ENCODE data around the gene C4B. TPM values are rescaled to one million over a fixed set of nuclear protein-coding genes. Genes with fewer than 3 reads are reported as not detected.
"Not testable (repeated sequence)": the region's sequence is repeated elsewhere in the genome, so short reads cannot be mapped to it uniquely, and the experiment has no call there.

The C4B gene
- polyA plus RNA-seq, 4 donors, result 9.6 to 87.6 (median 26.6) TPM

DNA sequence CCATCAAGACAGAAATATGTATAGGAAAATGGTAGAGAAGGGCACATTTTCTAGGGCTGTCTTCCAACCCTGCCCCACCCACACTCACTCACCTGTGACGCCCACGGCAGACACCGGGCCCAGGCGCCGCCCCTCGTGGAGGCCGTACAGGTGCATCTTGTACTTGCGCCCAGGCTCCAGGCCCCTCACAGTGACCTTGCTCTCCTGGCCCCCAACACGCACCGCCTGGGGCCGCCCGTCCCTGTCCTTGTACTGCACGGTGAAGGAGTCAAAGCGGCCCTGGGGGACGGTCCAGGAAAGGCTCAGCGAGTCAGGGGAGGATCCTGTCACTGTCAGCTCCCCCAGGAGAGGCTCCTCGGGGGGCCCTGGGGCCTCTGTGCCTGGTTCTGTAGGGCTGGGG is 43.4 kb downstream of the C4B start:
- Histone ChIP-seq H3K4me1 (ENCODE audit: control insufficient read depth in 3 of 3, insufficient read depth in 2 of 3, low read depth in 1 of 3, low read length in 2 of 3) (no peaks in the 10 kb centered on the region), H3K27me3 (ENCODE audit: control insufficient read depth in 3 of 3, insufficient read depth in 3 of 3, low read length in 3 of 3) (no peaks in the 10 kb centered on the region), H3K36me3 (ENCODE audit: control insufficient read depth in 3 of 3, insufficient read depth in 2 of 3, low read depth in 1 of 3, low read length in 3 of 3) (peaks cover 0 to 20% (median 0%) of the 10 kb centered on the region in 3 donors), H3K27ac (ENCODE audit: low read depth in 1 of 3, low read length in 2 of 3) (no peak overlapping the region), H3K4me3 (ENCODE audit: low read depth in 1 of 3, low read length in 3 of 3) (no peak overlapping the region), H3K9me3 (ENCODE audit: control insufficient read depth in 2 of 2, insufficient read depth in 1 of 2, low read depth in 1 of 2, low read length in 1 of 2) (no peaks in the 10 kb centered on the region)
- FAIRE-seq (no peak), DNase-seq (no peak)
- WGBS, 3 donors, result 81 to 89% (median 84%) methylated on average over 17 of the region's 17 CpGs

DNA sequence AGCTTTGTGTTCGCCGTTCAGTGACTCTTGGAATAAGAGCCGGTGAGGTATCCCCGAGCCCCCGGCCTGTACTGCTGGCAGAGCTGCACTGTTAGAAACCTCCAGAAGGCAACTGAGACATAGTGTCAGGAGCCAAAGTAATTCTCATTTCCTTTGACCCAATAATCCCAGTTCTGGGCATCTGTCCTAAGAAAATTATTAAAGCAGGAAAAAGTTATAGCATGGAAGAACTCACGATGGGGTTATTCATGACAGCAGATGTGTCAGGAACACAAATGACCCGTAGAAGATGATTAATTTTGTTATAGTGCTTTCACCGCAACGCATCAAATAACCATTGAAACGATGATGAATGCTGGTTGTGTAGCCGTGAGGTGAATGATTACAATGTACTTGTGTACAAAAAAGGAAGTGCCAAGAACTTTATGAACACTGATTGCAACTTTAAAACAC is 43.9 kb downstream of the C4B start:
- Histone ChIP-seq H3K27ac (ENCODE audit: low read depth in 1 of 3, low read length in 2 of 3) (no peak overlapping the region), H3K4me3 (ENCODE audit: low read depth in 1 of 3, low read length in 3 of 3) (no peak overlapping the region), H3K36me3 (ENCODE audit: control insufficient read depth in 3 of 3, insufficient read depth in 2 of 3, low read depth in 1 of 3, low read length in 3 of 3) (peaks cover 0 to 20% (median 0%) of the 10 kb centered on the region in 3 donors), H3K9me3 (ENCODE audit: control insufficient read depth in 2 of 2, insufficient read depth in 1 of 2, low read depth in 1 of 2, low read length in 1 of 2) (no peaks in the 10 kb centered on the region), H3K4me1 (ENCODE audit: control insufficient read depth in 3 of 3, insufficient read depth in 2 of 3, low read depth in 1 of 3, low read length in 2 of 3) (no peaks in the 10 kb centered on the region), H3K27me3 (ENCODE audit: control insufficient read depth in 3 of 3, insufficient read depth in 3 of 3, low read length in 3 of 3) (no peaks in the 10 kb centered on the region)
- no peak for FAIRE-seq
- 79 to 87% (median 82%) methylated on average over 11 of the region's 11 CpGs for WGBS, 3 donors
- DNase-seq, result no peak

DNA sequence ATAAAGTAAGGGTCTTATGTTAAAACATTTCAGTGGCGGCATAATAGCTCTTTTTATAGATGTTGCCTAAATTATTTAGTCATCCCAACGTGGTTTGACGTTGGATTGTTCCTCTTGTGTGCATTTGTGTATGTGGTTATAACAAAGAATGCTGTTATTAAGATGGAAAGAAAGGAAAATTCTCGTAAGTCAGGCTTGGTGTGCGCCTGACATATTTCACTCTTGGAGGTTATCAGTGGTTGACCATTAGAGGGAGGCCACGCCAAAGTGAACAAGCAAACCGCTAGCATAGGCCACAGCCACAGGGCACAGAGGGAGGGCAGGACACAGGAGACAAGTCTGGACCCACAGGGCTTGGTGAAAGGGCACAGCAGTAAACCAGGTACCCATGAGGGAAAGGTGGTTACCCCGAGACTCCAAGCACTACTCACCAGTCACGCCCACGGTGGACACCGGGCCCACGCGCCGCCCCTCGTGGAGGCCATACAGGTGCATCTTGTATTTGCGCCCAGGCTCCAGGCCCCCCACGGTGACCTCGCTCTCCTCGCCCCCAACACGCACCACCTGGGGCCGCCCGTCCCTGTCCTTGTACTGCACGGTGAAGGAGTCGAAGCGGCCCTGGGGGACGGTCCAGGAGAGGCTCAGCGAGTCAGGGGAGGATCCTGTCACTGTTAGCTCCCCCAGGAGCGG is 46.5 kb downstream of the C4B start:
- Histone ChIP-seq H3K9me3 (ENCODE audit: control insufficient read depth in 2 of 2, insufficient read depth in 1 of 2, low read depth in 1 of 2, low read length in 1 of 2) (no peaks in the 10 kb centered on the region), H3K27ac (ENCODE audit: low read depth in 1 of 3, low read length in 2 of 3) (no peak overlapping the region), H3K27me3 (ENCODE audit: control insufficient read depth in 3 of 3, insufficient read depth in 3 of 3, low read length in 3 of 3) (no peaks in the 10 kb centered on the region), H3K4me1 (ENCODE audit: control insufficient read depth in 3 of 3, insufficient read depth in 2 of 3, low read depth in 1 of 3, low read length in 2 of 3) (no peaks in the 10 kb centered on the region), H3K36me3 (ENCODE audit: control insufficient read depth in 3 of 3, insufficient read depth in 2 of 3, low read depth in 1 of 3, low read length in 3 of 3) (peaks cover 0 to 23% (median 0%) of the 10 kb centered on the region in 3 donors), H3K4me3 (ENCODE audit: low read depth in 1 of 3, low read length in 3 of 3) (no peak overlapping the region)
- FAIRE-seq (no peak), DNase-seq (no peak)
- 88 to 92% (median 89%) methylated on average over 16 to 28 of the region's 28 CpGs for WGBS, 3 donors

DNA sequence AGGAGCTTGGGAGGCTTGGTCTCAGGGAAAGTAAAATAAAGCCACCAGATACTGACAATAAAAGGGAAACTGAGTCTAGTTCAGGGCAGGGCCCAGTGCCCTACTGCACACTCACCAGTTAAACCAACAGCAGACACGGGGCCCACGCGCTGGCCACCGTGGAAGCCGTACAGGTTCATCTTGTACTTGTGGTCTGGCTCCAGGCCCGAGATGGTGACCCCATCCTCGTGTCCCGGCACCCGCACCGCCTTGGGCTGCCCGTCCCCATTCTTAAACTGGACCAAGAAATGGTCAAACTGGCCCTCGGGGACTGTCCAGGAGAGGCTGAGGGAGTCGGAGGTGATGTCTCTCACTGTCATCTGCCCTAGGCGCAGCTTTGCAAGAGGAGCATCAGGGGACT is 50.1 kb downstream of the C4B start:
- FAIRE-seq, result no peak
- Histone ChIP-seq H3K27ac (ENCODE audit: low read depth in 1 of 3, low read length in 2 of 3) (no peak overlapping the region), H3K9me3 (ENCODE audit: control insufficient read depth in 2 of 2, insufficient read depth in 1 of 2, low read depth in 1 of 2, low read length in 1 of 2) (no peaks in the 10 kb centered on the region), H3K4me1 (ENCODE audit: control insufficient read depth in 3 of 3, insufficient read depth in 2 of 3, low read depth in 1 of 3, low read length in 2 of 3) (no peaks in the 10 kb centered on the region), H3K36me3 (ENCODE audit: control insufficient read depth in 3 of 3, insufficient read depth in 2 of 3, low read depth in 1 of 3, low read length in 3 of 3) (peaks cover 0 to 33% (median 3%) of the 10 kb centered on the region in 3 donors), H3K4me3 (ENCODE audit: low read depth in 1 of 3, low read length in 3 of 3) (no peak overlapping the region), H3K27me3 (ENCODE audit: control insufficient read depth in 3 of 3, insufficient read depth in 3 of 3, low read length in 3 of 3) (no peaks in the 10 kb centered on the region)
- DNase-seq, result no peak
- WGBS, 3 donors, result 92 to 94% (median 94%) methylated on average over 14 of the region's 14 CpGs

DNA sequence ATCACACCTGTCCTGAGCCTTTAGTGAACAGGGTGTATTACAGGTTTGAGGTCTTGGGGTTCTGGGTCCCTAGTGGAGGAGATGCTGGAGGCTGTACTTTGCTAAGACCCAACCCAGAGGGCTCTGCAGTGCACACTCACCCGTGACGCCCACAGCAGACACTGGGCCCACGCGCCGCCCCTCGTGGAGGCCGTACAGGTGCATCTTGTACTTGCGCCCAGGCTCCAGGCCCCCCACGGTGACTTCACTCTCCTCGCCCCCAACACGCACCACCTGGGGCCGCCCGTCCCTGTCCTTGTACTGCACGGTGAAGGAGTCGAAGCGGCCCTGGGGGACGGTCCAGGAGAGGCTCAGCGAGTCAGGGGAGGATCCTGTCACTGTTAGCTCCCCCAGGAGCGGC is 52.9 kb downstream of the C4B start:
- not testable (repeated sequence) for H3K27ac ChIP-seq (ENCODE audit: low read depth in 1 of 3, low read length in 2 of 3); FAIRE-seq; H3K9me3 ChIP-seq (ENCODE audit: control insufficient read depth in 2 of 2, insufficient read depth in 1 of 2, low read depth in 1 of 2, low read length in 1 of 2); H3K27me3 ChIP-seq (ENCODE audit: control insufficient read depth in 3 of 3, insufficient read depth in 3 of 3, low read length in 3 of 3); H3K4me3 ChIP-seq (ENCODE audit: low read depth in 1 of 3, low read length in 3 of 3); DNase-seq; H3K4me1 ChIP-seq (ENCODE audit: control insufficient read depth in 3 of 3, insufficient read depth in 2 of 3, low read depth in 1 of 3, low read length in 2 of 3)
- WGBS, 3 donors, result 81 to 95% (median 93%) methylated on average over 16 to 19 of the region's 19 CpGs
- peaks cover 0 to 27% (median 3%) of the 10 kb centered on the region in 3 donors for H3K36me3 ChIP-seq (ENCODE audit: control insufficient read depth in 3 of 3, insufficient read depth in 2 of 3, low read depth in 1 of 3, low read length in 3 of 3)

DNA sequence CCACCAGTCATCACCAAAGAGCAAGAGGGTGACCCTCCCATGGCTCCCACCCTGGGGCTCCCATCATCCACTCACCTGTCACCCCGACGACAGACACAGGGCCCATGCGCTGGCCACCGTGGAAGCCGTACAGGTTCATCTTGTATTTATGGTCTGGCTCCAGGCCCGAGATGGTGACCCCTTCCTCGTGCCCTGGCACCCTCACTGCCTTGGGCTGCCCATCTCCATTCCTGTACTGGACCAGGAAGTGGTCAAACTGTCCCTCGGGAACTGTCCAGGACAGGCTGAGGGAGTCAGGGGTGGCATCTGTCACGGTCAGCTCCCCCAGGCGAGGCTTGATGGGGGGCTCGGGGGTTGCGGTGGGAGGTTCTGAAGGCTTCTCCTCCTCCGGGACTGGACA is 53.7 kb downstream of the C4B start:
- WGBS, 3 donors, result 82 to 93% (median 88%) methylated on average over 12 to 13 of the region's 13 CpGs
- not testable (repeated sequence) for H3K27me3 ChIP-seq (ENCODE audit: control insufficient read depth in 3 of 3, insufficient read depth in 3 of 3, low read length in 3 of 3); H3K4me1 ChIP-seq (ENCODE audit: control insufficient read depth in 3 of 3, insufficient read depth in 2 of 3, low read depth in 1 of 3, low read length in 2 of 3); H3K27ac ChIP-seq (ENCODE audit: low read depth in 1 of 3, low read length in 2 of 3); DNase-seq; FAIRE-seq; H3K4me3 ChIP-seq (ENCODE audit: low read depth in 1 of 3, low read length in 3 of 3); H3K9me3 ChIP-seq (ENCODE audit: control insufficient read depth in 2 of 2, insufficient read depth in 1 of 2, low read depth in 1 of 2, low read length in 1 of 2)
- H3K36me3 ChIP-seq (ENCODE audit: control insufficient read depth in 3 of 3, insufficient read depth in 2 of 3, low read depth in 1 of 3, low read length in 3 of 3), result peaks cover 0 to 30% (median 3%) of the 10 kb centered on the region in 3 donors

DNA sequence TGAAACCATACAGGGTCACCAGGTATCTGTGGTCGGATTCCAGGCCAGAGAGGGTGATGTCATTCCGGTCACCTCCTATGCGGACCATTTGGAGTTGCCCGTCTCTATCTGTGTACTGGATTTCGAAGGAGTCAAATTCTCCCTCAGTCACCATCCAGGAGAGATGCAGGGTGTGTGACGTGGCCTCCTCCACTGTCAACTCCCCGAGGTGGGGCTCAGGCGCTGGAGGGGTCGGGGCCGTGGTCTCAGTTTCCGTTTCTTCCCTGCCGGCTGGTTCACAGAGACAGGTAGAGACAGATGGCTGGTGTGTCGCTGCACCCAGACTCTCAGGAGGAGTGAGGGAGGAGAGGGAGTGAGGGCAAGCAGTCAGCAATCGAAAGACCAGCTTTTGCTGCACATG is 54.3 kb downstream of the C4B start:
- 87 to 91% (median 90%) methylated on average over 14 of the region's 14 CpGs for WGBS, 3 donors
- Histone ChIP-seq H3K4me1 (ENCODE audit: control insufficient read depth in 3 of 3, insufficient read depth in 2 of 3, low read depth in 1 of 3, low read length in 2 of 3) (no peaks in the 10 kb centered on the region), H3K27ac (ENCODE audit: low read depth in 1 of 3, low read length in 2 of 3) (no peak overlapping the region), H3K9me3 (ENCODE audit: control insufficient read depth in 2 of 2, insufficient read depth in 1 of 2, low read depth in 1 of 2, low read length in 1 of 2) (no peaks in the 10 kb centered on the region), H3K27me3 (ENCODE audit: control insufficient read depth in 3 of 3, insufficient read depth in 3 of 3, low read length in 3 of 3) (no peaks in the 10 kb centered on the region), H3K36me3 (ENCODE audit: control insufficient read depth in 3 of 3, insufficient read depth in 2 of 3, low read depth in 1 of 3, low read length in 3 of 3) (peaks cover 0 to 34% (median 3%) of the 10 kb centered on the region in 3 donors), H3K4me3 (ENCODE audit: low read depth in 1 of 3, low read length in 3 of 3) (no peak overlapping the region)
- FAIRE-seq, result no peak
- DNase-seq, result no peak

DNA sequence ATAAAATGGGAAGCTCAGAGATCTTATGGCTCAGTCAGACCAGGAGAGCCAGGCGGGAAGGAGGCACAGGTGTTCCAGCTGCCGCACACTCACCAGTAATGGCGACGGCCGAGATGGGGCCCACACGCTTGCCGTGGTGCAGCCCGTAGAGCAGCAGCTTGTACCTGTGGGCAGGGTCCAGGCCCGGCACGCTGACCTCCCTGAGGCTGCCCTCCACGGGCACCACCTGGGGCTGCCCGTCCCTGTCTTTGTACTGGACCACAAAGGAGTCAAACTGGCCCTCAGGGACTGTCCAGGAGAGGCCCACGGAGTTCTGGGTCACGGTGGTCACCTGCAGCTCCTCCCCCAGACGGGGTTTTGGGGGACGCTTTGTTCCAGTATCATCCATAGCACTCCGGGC is 54.9 kb downstream of the C4B start:
- Histone ChIP-seq H3K36me3 (ENCODE audit: control insufficient read depth in 3 of 3, insufficient read depth in 2 of 3, low read depth in 1 of 3, low read length in 3 of 3) (peaks cover 0 to 38% (median 3%) of the 10 kb centered on the region in 3 donors), H3K4me1 (ENCODE audit: control insufficient read depth in 3 of 3, insufficient read depth in 2 of 3, low read depth in 1 of 3, low read length in 2 of 3) (no peaks in the 10 kb centered on the region), H3K27me3 (ENCODE audit: control insufficient read depth in 3 of 3, insufficient read depth in 3 of 3, low read length in 3 of 3) (no peaks in the 10 kb centered on the region), H3K9me3 (ENCODE audit: control insufficient read depth in 2 of 2, insufficient read depth in 1 of 2, low read depth in 1 of 2, low read length in 1 of 2) (no peaks in the 10 kb centered on the region), H3K4me3 (ENCODE audit: low read depth in 1 of 3, low read length in 3 of 3) (no peak overlapping the region), H3K27ac (ENCODE audit: low read depth in 1 of 3, low read length in 2 of 3) (no peak overlapping the region)
- 80 to 90% (median 86%) methylated on average over 16 to 17 of the region's 17 CpGs for WGBS, 3 donors
- DNase-seq (no peak), FAIRE-seq (no peak)

All from small intestine (tissue), 7 donors.